PFSK-1 (cell line): ENCODE results near the gene SCUBE1.

ENCODE experiments used
- FOXP2 ChIP-seq: optimal IDR thresholded peaks from 2 replicates; pipeline ENCODE3; 2011; ENCODE audit warnings: borderline replicate concordance, control low read depth, inconsistent platforms; ENCODE audit not compliant: insufficient read depth; ENCODE audit errors: extremely low read length, extremely low read depth
- POLR2AphosphoS5 ChIP-seq: IDR thresholded peaks from 2 replicates; pipeline ENCODE4 v1.6.1; 2012; ENCODE audit warnings: low read depth, mild to moderate bottlenecking, control low read depth, low read length, moderate library complexity
- REST ChIP-seq, 2 experiments: IDR thresholded peaks; 2 replicates each; pipeline versions ENCODE4 v1.6.1 to v1.8.0; 2011 to 2012; ENCODE audit warnings: low read depth in 2 of 2, low read length in 2 of 2, control low read depth in 1 of 2, inconsistent platforms in 1 of 2, mild to moderate bottlenecking in 1 of 2, moderate library complexity in 1 of 2; ENCODE audit not compliant: insufficient read depth in 1 of 2
- SIN3A ChIP-seq: IDR thresholded peaks from 2 replicates; pipeline ENCODE4 v1.6.1; 2012; ENCODE audit warnings: mild to moderate bottlenecking, low read length, moderate library complexity, borderline replicate concordance; ENCODE audit not compliant: insufficient read depth
- TAF1 ChIP-seq: IDR thresholded peaks from 2 replicates; pipeline ENCODE4 v1.6.1; 2012; ENCODE audit warnings: low read length, control low read depth, borderline replicate concordance; ENCODE audit not compliant: insufficient read depth

- no peak for TF ChIP-seq POLR2AphosphoS5
- TF ChIP-seq TAF1: no peak
- no peak for TF ChIP-seq FOXP2
- no peak for TF ChIP-seq REST (IDR thresholded peaks at IDR 0.05; ENCODE audit: insufficient read depth in 1 of 2, low read depth in 2 of 2, low read length in 2 of 2)
- TF ChIP-seq SIN3A: no peak
Observed at GRCh38 chr22:43333156-43333555, 10.0 kb downstream of the SCUBE1 start.
